HG03196 (cell line): ENCODE results near the gene RMP24.

Source experiments
- ATAC-seq: cut with Tn5 transposase; IDR thresholded peaks from one replicate; pipeline ENCODE4 v1.9.1; 2021; ENCODE audit not compliant: unreplicated experiment

Gene RMP24

DNA sequence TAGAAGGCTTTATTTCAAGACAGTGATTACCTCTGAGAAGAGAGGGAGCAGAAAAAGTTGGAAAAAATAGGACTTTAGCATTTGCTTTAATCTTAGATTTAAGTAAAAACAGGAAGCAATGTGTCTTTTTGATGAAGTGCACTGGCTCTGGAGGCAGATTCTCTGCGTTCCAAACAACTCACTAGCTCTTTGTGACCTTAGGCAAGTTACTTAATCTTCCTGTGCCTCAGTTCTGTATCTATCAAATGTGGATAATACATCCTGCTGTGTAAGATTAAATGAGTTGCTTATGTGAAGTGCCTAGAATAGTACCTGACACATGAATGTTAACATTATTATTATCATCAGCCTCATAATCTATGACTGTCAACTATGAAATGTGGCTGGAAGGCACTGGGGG is 52.5 kb downstream of the RMP24 start:
- no peak for ATAC-seq

DNA sequence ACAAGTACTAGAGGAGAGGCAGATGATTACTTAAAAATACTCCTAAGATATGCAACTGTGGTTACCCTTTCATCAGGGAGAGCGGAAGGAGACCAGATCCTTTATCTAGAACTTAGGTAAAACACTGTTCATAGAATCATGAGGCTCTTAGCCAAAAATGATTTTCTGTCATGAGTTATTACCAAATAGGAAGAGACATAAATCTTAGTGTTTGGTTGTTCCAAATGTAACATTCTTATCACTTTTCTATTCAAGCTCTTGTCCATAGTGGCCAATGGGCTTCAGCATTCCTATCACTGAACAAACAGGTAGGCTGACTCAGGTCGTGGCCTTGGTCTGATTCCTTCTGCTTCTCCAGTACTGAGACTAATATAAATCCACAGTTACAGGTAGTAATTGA is 56.4 kb downstream of the RMP24 start:
- no peak for ATAC-seq
